Measurements from ENCODE around the gene LRSAM1. TPM values are rescaled to one million over a fixed set of nuclear protein-coding genes. Genes with fewer than 3 reads are reported as not detected.

The LRSAM1 gene
- total and polyA plus RNA-seq, 2 donors from 2014 or later: 15.8 to 24.6 TPM

- Histone ChIP-seq H3K4me3 (ENCODE audit: low read length in 3 of 3) (no peak overlapping the region), H3K4me1 (ENCODE audit: control insufficient read depth in 2 of 3, insufficient read depth in 2 of 3, low read depth in 1 of 3, low read length in 3 of 3) (peaks cover 0 to 60% (median 23%) of the 10 kb centered on the region in 3 donors), H3K27ac (ENCODE audit: low read depth in 2 of 2, low read length in 2 of 2) (no peak overlapping the region), H3K9me3 (ENCODE audit: control insufficient read depth in 2 of 3, insufficient read depth in 1 of 3, low read length in 3 of 3) (no peaks in the 10 kb centered on the region), H3K36me3 (ENCODE audit: control insufficient read depth in 2 of 3, insufficient read depth in 3 of 3, low read length in 3 of 3) (no peaks in the 10 kb centered on the region), H3K9ac (ENCODE audit: low read length in 3 of 3) (no peak overlapping the region), H3K27me3 (ENCODE audit: control insufficient read depth, insufficient read depth, low read length) (no peaks in the 10 kb centered on the region)
- DNase-seq (no peak), FAIRE-seq (no peak)
- TF ChIP-seq, protein P1, sequence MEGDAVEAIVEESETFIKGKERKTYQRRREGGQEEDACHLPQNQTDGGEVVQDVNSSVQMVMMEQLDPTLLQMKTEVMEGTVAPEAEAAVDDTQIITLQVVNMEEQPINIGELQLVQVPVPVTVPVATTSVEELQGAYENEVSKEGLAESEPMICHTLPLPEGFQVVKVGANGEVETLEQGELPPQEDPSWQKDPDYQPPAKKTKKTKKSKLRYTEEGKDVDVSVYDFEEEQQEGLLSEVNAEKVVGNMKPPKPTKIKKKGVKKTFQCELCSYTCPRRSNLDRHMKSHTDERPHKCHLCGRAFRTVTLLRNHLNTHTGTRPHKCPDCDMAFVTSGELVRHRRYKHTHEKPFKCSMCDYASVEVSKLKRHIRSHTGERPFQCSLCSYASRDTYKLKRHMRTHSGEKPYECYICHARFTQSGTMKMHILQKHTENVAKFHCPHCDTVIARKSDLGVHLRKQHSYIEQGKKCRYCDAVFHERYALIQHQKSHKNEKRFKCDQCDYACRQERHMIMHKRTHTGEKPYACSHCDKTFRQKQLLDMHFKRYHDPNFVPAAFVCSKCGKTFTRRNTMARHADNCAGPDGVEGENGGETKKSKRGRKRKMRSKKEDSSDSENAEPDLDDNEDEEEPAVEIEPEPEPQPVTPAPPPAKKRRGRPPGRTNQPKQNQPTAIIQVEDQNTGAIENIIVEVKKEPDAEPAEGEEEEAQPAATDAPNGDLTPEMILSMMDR (IDR thresholded peaks at IDR 0.05; ENCODE audit: borderline replicate concordance, extremely low read depth, insufficient read depth): no peak
- intact Hi-C loops (cut with DNase I): no loop called here
Observed at GRCh38 chr9:127543973-127544533, 92.7 kb downstream of the LRSAM1 start.

DNA sequence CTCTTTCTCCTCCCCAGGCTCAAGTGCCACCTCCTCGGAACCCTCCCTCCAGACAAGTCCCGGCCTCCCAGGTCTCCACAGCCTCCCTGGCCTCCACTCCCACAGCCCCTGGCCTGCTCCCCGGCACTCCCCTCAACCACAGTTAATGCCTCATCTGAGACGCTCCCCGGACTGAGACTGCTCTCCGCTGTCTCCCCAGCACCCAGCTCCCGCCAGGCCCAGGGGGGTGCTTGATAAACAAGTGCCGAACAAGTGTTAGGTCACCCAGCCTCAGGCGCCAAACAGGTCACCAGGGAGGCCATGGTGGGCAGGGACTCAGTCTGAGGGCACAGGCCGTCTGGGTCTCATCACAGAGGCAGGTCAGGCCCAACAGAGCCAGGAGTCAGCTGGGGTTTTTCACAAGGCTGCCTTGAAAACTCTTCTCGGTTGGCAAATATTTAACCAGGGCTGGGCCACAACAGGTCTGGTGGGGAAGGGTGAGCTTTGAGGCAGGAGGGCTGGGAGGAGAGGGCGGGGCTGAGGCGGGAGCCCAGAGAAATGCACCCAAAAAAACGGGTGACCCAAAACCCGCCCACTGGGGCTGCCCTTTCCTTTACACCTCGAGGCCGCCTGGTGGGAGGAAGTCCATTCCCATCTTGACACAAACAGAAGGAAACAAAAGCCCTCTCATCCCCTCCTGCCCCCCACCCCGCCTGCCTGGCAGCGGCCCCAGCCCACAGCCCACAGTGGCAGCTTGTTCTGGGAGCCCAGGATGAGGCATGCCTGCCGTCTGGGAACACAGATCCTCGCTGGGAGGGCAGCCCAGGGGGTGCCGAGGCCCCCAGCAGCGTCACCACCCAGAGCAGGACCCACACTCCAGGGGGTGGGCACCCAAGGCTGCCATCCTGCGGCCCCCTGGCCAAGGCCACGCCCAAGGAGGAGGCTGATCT, 94.2 kb downstream of the LRSAM1 start:
- DNase-seq: peak; percentile 79 to 93 (median 89)

DNA sequence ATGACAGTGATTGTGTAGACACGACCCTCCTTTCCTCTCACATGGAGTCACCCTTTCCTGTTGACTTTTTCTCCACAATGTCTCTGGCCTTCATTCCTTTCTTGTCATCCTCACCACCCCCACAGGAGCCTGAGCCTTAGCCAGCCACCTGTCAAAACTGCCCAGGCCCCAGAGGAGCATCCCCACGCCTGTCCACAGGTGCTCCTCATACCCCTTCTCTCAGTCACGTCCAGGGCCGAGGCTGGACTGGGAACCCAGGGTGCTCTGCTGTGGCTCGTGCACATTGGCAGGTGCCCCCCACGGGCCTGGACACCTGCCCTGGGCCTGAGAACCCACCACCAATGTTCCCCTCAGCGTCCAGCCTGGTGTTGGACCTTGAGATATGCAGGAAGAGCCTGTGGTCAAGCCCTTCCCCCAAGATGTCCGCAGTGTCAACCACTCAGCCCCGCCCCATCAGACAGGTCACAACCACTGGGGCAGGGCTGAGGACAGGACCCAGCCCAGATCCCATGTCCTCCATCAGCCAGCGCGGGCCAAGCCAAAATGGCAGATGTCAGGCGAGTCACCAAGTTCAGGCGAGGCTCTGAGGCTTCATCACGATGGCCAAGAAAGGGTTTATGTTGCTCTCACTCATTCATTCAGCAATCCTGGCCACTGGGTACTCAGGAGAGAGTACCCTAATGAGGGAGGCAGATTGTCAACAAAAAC, 95.0 kb downstream of the LRSAM1 start:
- H3K36me3 ChIP-seq (ENCODE audit: control insufficient read depth in 2 of 3, insufficient read depth in 3 of 3, low read length in 3 of 3): no peaks in the 10 kb centered on the region
- intact Hi-C loops (cut with DNase I): no loop called here
- H3K27ac ChIP-seq (ENCODE audit: low read depth in 2 of 2, low read length in 2 of 2): peak overlapping the region; percentile 86 to 92
- peak in 1 of 5 donors; percentile 78 for DNase-seq
- no peak overlapping the region for H3K4me3 ChIP-seq (ENCODE audit: low read length in 3 of 3)
- no peak for FAIRE-seq
- no peaks in the 10 kb centered on the region for H3K27me3 ChIP-seq (ENCODE audit: control insufficient read depth, insufficient read depth, low read length)
- no peaks in the 10 kb centered on the region for H3K9me3 ChIP-seq (ENCODE audit: control insufficient read depth in 2 of 3, insufficient read depth in 1 of 3, low read length in 3 of 3)
- TF ChIP-seq, protein P1 (IDR thresholded peaks at IDR 0.05; ENCODE audit: borderline replicate concordance, extremely low read depth, insufficient read depth): no peak
- H3K4me1 ChIP-seq (ENCODE audit: control insufficient read depth in 2 of 3, insufficient read depth in 2 of 3, low read depth in 1 of 3, low read length in 3 of 3): peaks cover 0 to 52% (median 33%) of the 10 kb centered on the region in 3 donors
- H3K9ac ChIP-seq (ENCODE audit: low read length in 3 of 3): peak overlapping the region in 2 of 3 donors; percentile 19 to 56

More for the DNA sequence above, 94.2 kb downstream of the LRSAM1 start:
- peak overlapping the region in 1 of 3 donors; percentile 16 for H3K4me3 ChIP-seq (ENCODE audit: low read length in 3 of 3)
- intact Hi-C loops (cut with DNase I): no loop called here
- H3K36me3 ChIP-seq (ENCODE audit: control insufficient read depth in 2 of 3, insufficient read depth in 3 of 3, low read length in 3 of 3): no peaks in the 10 kb centered on the region
- peak overlapping the region; percentile 86 to 92 for H3K27ac ChIP-seq (ENCODE audit: low read depth in 2 of 2, low read length in 2 of 2)
- H3K27me3 ChIP-seq (ENCODE audit: control insufficient read depth, insufficient read depth, low read length): no peaks in the 10 kb centered on the region
- FAIRE-seq: peak; percentile 19
- peaks cover 0 to 55% (median 28%) of the 10 kb centered on the region in 3 donors for H3K4me1 ChIP-seq (ENCODE audit: control insufficient read depth in 2 of 3, insufficient read depth in 2 of 3, low read depth in 1 of 3, low read length in 3 of 3)
- H3K9me3 ChIP-seq (ENCODE audit: control insufficient read depth in 2 of 3, insufficient read depth in 1 of 3, low read length in 3 of 3): no peaks in the 10 kb centered on the region
- H3K9ac ChIP-seq (ENCODE audit: low read length in 3 of 3): peak overlapping the region in 2 of 3 donors; percentile 52 to 56
- TF ChIP-seq, protein P1 (IDR thresholded peaks at IDR 0.05; ENCODE audit: borderline replicate concordance, extremely low read depth, insufficient read depth): no peak

Measured in kidney (tissue), 14 donors.